Stimulated activated naive CD8-positive, alpha-beta T cell treated with anti-CD3 and anti-CD28 coated beads, Interleukin-15, Interleukin-2, amounts not matched to agents 100 U/mL and 50 U/mL, for 24 hours (primary cell): ENCODE measurements around the gene METTL9.
"Not testable (repeated sequence)": the region's sequence is repeated elsewhere in the genome, so short reads cannot be mapped to it uniquely, and the experiment has no call there.

Experiments
- ATAC-seq: fragments of 150-1000 bp; cut with Tn5 transposase; one replicate; pipeline ENCODE4 v1.10.0; 2021
- DNase-seq: peaks from one replicate; pipeline ENCODE4 v3.0.0; 2021

The METTL9 gene

DNA sequence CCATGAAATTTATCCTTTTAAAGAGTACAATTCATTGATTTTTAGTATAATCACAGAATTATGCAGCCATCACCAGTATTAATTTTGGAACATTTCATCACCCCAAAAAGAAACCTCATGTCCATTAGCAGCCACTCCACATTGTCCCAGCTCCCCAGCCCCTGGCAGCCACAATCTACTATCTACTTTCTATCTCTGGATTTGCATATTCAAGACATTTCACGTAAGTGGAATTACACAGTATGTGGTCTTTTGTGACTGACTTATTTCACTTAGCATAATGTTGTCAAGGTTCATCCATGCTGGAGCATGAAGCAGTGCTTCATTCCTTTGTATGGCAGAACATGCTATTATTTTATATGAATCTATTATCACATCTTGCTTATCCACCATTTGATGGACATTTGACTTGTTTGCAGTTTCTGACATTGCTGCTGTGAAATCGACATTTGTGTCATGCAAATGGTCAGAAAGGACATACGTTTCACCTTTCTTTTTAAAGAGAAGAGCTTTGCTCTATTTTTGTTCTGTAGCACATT is 10.7 kb downstream of the METTL9 start:
- ATAC-seq (no peak), DNase-seq (no peak)

DNA sequence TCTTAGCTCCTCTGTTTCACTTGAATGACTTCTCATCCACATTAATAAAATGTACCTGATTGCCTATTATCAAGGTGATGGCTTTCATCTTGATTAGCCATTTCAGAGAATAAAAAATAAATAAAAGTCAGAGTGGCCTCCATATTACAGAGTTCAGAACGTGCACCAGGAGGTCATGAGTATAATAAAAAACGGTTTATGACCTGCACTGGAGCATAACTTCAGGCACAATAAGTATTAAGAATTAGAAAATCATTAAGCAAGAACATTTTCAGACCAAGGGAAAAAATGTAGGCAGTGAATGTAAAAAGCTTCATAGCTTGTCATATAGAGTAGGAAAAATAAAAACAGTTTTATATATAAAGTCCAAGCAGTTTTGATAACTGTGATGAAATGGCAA is 11.4 kb downstream of the METTL9 start:
- no peak for ATAC-seq
- DNase-seq: no peak

DNA sequence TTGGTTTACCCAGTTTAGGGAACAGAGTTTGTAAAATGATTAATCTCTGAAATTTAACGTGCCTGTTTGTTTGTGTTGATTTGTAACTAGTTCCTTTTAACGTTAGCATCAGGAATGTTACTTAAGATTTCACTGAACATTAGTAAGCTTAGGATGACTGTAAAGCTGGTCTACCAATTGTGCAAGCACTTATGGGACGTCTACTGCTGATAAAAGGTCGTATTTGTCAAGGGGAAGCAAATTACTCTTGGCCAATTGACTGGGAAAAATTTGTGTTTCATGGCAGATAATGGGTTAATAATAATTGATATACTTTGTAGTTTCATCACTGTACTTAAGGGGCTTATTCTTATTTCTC is 11.8 kb downstream of the METTL9 start:
- no peak for ATAC-seq
- no peak for DNase-seq

DNA sequence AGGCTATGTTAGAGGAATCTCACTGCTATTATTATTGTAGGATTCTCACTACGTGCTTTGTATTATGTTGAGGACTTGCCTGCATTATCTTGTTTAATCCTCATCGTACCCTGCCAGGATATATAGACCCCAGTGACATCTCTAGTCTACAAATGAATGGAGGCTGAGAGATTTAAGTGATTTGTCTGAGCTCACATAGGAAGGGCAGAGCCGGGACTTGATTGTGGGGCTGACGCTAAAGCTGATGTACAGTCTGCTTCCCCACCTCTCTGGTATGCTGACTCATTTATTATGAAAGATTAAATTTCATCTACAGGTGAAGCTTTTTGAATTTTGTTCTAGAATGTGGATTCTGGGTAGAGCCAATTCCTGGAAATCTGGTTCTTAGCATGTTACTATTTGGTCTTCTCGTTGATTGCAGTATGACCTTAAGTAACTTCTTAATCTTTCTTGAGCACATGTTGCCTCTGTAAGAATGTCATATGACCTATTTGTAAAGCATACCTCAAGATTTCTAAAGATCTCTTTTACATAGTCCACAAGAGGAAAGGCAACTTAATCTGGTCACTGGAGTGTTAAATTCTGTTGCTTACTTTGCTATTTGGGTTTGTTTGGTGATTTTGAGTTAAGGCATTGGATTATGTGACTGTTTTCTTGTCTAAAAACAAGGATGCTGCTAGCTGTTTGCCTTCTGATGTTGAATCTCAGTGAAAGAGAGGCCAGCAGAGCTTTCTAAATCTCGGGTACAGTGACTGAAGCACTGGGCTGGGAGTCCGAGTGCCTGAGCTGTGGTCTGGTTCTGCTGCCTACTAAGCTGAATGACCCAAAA is 12.4 kb downstream of the METTL9 start:
- no peak for DNase-seq
- ATAC-seq: peak; percentile 49

DNA sequence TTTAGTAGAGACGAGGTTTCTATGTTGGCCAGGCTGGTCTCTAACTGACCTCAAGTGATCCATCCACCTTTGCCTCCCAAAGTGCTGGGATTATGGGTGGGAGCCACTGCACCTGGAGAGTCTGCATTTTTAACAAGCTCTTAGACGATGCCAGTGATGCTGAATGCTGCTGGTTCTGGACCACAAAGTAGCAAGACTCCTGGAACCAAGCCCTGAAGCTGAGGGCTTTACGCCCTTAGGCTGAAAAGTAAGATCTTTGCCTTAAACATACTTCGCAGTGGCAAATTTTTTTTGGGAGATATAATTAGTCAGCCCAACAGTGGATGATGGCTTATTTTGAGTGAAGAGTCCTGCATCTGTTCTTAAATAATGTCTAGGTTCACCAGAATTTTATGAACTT is 14.0 kb downstream of the METTL9 start:
- no peak for ATAC-seq

DNA sequence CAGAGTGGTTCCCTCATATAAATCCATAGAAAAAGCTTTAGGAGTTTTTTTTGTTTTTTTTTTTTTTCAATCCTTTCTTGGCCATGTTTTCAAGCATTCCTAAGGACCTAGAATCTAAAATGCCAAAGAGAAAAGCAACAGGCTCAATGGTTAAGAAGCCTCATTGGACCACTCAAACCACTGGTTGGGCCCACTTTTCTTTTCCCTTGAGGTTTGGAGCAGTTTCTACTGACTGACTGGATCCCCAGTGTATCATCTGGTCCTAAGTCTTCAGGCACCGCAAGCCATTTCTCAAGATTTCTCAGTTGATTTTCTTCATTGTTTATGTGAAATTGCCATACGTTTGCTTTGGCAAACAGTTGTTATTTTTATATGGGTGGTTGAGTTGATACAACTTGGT is 14.4 kb downstream of the METTL9 start:
- DNase-seq (no peak), ATAC-seq (no peak)

More for the DNA sequence above, 14.0 kb downstream of the METTL9 start:
- DNase-seq: no peak

DNA sequence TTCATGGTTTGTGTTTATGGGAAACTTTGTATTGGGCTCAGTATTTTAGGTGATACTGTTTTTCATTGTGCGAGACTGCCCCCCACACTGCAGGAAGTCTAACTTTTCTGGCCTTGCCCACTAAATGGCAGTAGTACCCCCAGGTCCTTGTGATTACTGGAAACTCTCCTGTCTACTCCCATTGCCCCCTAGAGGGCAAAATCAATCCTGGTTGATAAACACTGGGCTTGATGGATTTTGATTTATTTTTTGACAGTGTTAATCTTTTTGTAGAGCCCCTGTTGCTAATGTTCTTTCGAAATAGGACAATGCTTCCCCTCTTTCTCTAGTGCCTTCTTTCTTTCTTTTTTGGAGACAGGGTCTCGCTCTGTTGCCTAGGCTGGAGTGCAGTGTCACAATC is 15.5 kb downstream of the METTL9 start:
- no peak for ATAC-seq
- DNase-seq: no peak

DNA sequence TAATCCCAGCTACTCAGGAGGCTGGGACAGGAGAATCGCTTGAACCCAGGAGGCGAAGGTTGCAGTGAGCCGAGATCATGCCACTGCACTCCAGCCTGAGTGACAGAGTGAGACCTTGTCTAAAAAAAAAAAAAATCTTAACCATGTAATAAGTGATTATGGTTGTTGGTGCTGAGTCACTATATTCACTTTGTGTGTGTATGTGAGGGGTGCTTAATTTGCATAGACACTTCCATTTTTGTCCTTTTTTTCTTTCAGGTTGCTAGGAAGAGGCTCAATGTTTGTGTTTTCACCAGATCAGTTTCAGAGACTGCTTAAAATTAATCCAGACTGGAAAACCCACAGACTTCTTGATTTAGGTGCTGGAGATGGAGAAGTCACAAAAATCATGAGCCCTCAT is 18.2 kb downstream of the METTL9 start:
- ATAC-seq (no peak), DNase-seq (no peak)

DNA sequence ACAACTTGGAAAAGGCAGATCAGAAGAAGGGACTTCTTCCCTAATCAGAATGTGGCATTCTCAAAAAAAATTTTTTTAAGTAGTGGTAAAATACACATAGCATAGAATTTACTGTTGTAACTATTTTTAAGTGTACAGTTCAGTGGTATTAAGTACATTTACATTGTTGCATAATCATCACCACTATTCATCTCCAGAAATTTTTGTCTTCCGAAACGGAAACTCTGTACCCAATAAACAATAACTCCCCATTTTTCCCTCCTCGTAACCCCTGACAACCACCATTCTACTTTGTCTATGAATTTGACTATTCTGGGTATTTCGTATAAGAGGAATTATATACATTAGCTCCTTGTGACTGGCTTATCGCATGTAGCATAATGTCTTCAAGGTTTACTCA is 18.9 kb downstream of the METTL9 start:
- ATAC-seq (no peak), DNase-seq (no peak)

DNA sequence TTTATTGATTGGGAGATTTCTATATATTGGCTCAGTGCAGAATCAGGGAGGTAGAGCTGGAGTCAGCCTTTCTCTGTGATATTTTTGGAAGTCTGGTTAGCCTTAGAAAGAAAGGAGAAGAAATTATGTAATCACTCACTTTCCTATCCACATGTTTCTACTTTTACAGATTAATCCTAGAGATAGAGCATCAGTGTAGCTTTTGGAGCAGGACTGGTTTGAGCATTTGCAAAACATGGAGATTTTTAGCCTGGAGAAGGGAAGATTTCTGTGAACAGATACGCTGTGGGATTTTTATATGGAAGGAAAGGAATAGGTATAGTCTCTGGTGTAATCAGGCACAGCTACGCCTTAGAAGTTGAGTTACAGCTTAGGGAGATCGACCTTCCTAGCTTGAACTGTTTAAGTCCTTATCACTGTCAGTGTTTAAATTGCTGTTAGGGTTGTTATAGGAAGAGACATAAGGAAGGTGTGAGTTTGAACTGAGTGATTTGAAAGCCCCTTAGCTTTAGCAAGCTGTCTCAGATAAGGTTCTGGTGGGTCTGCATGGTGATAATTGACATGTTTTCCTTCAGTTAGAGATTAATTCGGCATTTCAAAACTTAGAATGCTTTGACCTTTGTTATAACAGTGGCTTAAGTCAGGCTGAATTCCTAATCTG is 20.5 kb downstream of the METTL9 start:
- no peak for ATAC-seq

DNA sequence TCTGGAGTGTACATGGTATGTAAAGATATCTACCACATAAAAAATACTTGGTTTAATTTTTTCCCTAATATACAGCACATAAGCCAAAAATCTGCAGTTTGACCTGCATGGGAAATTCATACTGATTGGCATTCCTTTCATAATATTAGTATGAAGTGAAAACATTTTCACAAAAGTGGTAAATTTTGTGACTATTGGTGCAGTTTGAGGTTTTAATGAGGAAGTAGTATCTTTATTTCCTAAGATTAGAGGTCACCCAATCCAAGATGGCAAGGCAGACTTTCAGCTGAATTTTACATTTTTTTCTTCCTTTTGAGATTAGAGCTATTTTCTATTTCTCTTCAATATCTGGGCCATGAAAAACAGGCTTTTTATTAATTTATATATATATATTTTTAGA is 21.2 kb downstream of the METTL9 start:
- ATAC-seq: no peak
- DNase-seq: no peak

More for the DNA sequence above, 20.5 kb downstream of the METTL9 start:
- DNase-seq: no peak

DNA sequence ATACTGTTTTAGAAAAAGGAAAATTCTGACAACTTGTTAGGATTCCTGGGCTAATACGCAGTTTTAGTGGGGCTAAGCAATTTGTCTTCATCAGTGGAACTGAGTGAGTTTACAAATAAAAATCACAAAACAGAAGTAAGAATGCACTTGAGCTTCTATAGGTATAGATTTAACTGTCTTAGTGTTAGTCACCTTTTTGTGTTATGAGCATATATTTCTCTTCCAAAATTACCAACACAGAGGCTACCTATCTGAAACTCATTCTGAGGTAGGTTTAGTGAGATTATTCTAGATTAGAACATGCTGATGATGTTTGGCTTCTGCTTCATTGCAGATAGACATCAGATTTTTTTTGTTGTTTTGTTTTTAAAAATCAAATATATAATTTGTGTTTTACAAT is 23.2 kb downstream of the METTL9 start:
- no peak for DNase-seq
- ATAC-seq: no peak

DNA sequence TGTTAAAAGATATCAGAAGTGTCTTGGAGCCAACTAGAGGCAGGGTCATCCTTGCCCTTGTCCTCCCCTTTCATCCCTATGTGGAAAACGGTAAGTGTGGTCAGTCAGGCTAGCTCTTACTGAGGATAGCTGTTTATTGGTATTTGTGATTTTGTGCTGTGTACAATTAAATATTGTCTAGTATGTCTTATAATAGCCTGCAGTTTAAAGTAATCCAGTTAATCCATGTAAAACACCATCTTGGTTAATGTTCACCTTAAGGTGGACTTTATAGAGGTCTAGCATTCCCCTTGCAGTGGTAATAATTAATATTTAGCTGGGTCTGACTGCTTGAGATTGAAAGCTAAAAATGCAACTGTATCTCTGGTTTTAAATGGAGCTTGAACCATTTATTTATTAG is 25.6 kb downstream of the METTL9 start:
- DNase-seq (no peak), ATAC-seq (no peak)

DNA sequence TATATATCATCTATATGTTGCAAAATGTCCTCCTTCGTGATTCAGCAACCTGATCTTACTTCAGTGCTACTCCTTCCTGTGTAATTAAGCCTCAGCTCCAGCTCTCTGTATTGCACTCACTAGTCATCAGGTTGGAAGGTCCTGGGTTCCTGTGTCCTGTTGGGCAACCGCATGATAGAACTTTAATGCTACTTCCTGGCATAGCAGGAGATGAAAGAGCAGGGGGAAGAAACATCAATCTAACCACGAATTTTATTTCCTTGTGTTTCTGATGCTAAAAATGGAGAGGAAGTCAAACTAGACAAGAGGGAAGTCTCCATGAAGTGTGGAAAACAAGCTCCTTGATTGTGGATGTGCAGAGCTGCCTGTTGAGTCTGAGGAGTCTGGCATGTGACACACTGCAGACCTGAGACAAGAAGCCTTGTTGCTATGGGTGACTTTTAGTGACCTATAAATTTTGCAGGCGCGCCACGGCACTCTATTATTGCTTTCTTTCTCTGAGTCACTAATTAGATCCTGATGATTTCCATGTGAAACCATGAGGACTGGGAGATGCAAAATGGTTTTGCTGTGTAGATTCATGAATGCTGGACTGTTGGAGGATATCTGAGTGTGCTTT is 27.4 kb downstream of the METTL9 start:
- ATAC-seq: peak; percentile 88
- DNase-seq: no peak

DNA sequence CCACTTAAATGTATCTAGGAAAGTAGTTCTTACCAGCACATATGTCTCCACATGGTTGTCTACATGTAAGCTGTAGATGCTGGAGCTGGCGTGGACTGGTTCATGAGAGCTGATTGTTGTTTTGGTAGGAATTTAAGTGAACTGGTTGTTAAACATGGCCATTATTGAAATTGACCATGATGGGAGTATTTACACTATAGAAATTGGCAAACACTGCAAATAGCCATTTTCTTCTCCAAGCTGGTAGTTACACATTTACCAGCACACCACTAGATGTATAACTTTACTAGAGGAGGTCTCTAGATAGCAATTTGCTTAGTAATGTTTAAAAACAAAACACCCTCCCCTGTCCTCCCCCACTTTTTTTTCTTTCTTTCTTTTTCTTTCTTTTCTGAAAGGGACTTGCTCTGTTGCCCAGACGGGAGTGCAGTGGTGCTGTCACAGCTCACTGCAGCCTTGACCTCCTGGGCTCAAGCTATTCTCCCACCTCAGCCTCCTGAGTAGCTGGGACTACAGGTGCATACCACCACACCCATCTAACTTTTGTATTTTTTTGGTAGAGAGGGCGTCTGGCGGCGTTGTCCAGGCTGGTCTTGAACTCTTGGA is 28.8 kb downstream of the METTL9 start:
- DNase-seq (no peak), ATAC-seq (no peak)

DNA sequence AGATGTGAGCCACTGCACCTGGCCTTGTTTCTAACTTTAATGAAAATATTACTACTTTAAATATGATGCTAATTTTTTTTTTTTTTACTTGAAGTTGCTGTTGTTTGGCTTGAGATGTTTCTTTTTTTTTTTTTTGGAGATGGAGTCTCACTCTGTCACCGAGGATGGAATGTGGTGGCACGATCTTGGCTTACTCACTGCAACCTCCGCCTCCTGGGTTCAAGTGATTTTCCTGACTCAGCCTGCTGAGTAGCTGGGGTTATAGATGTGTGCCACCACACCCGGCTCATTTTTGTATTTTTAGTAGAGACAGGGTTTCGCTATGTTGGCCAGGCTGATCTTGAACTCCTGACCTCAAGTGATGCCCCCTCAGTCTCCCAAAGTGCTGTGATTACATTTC is 29.4 kb downstream of the METTL9 start:
- DNase-seq: no peak

DNA sequence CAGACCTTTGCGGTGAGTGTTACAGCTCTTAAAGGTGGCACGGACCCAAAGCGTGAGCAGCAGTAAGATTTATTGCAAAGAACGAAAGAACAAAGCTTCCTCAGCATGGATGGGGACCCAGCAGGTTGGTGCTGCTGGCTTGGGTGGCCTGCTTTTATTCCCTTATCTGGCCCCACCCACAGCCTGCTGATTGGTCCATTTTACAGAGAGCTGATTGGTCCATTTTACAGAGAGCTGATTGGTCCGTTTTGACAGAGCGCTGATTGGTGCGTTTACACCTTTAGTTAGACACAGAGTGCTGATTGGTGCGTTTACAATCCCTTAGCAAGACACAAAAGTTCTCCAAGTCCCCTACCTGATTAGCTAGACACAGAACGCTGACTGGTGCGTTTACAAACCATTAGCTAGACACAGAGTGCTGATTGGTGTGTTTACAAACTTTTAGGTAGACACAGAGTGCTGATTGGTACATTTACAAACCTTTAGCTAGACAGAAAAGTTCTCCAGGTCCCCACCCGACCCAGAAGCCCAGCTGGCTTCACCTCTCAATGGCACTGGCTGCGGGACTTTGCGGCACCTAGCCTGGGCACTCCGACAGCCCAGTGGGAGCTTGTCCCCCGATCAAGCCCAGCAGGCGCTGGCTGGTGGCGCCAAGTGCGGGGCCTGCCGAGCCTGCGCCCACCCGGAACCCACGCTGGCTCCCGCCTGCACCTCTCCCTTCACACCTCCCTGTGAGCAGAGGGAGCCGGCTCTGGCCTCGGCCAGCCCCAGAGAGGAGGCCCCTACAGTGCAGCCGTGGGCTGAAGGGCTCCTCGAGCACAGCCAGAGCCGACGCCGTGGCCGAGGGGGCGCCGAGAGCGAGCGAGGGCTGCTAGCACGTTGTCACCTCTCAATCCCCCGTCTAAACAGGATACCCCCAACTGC is 30.5 kb downstream of the METTL9 start:
- not testable (repeated sequence) for ATAC-seq

More for the DNA sequence above, 29.4 kb downstream of the METTL9 start:
- no peak for ATAC-seq

DNA sequence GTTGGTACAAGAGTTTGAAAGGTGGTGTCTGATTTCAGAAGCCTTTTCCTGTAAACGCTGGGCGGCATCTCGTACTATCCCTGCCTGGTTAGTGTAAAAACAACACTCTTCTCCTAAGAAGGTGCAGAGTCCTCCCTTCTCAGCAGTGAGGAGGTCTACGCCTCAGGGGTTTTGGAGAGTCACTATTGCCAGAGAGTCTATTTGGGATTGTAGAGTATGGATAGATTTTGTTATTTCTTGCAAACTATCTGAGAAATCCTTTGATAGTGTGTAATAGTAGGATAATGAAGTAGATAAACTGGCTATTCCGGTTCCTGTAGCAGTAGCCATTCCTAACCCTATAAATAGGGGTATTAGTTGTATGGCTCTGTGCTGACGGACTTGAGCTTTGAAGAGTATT is 31.5 kb downstream of the METTL9 start:
- ATAC-seq, DNase-seq: not testable (repeated sequence)

More for the DNA sequence above, 30.5 kb downstream of the METTL9 start:
- DNase-seq: not testable (repeated sequence)

DNA sequence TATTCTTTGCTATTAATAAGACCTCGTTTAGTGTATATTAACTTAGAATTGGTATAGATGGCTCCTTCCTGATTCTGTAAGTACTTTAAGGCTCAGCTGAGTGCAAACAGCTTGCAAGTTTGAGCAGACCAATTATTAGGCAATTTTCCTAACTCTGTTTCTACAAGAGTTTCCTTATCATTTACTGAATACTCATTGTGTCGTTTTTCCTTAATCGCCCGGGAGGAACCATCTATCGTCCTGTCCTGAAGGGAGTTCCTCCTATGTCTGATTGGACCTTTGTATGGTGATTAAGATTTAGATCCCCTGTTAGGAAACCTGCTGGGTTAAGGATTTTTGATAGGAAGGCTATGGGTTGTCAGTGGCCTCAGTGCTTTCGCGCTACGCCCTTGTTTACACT is 32.0 kb downstream of the METTL9 start:
- DNase-seq, ATAC-seq: not testable (repeated sequence)

DNA sequence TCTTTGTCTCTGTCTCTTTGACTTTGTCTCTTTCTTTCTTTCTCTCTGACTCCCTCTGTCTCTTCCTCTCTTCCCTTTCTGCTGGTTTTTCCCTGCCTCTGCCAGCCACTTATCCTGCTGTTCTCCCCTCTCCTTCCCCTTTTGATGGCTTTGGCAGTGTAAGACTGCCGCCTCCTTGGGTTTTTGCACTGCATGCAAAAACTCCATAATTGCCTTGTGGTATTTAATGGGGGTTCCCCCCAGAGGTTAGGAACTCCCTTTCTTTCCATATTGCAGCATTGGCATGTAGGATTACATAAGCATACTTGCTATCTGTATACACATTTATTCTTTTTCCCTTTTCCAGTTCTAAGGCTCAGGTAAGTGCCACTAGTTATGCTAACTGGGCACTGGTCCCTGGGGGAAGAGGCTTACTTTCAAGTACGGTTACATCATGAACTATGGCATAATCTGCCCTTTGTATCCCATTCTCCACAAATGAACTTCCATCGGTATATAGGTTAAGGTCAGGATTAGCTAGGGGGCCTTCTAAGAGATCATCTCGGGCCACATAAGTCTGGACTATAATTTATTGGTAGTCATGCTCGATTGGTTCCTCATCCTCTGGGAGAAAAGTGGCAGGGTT is 32.7 kb downstream of the METTL9 start:
- not testable (repeated sequence) for ATAC-seq, DNase-seq

DNA sequence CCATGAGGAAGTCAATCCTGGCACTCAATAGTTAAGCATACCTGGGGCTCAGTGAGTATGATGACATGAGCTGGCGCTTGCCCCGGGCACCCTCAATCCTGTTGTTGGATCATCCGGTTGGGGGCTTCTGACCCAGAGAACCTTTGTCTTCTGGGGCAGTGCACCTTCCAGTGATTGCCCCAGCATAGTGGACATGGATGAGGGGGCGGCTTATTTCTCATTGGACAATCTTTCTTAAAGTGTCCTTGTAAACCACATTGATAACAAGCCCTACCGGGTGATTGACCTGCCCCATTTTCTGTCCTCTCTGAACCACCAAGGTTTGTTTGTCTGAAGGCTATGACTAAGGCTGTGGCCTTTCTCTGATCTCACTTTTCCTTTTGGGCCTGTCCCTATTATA is 34.8 kb downstream of the METTL9 start:
- no peak for DNase-seq
- ATAC-seq: no peak
